GM19395 (cell line): ENCODE measurements around the gene HEATR5A.
"Not testable (repeated sequence)": the region's sequence is repeated elsewhere in the genome, so short reads cannot be mapped to it uniquely, and the experiment has no call there.

Experiments
- ATAC-seq: cut with Tn5 transposase; IDR thresholded peaks from one replicate; pipeline ENCODE4 v1.9.1; 2021; ENCODE audit warnings: mild to moderate bottlenecking, moderate library complexity; ENCODE audit not compliant: unreplicated experiment

The HEATR5A gene

DNA sequence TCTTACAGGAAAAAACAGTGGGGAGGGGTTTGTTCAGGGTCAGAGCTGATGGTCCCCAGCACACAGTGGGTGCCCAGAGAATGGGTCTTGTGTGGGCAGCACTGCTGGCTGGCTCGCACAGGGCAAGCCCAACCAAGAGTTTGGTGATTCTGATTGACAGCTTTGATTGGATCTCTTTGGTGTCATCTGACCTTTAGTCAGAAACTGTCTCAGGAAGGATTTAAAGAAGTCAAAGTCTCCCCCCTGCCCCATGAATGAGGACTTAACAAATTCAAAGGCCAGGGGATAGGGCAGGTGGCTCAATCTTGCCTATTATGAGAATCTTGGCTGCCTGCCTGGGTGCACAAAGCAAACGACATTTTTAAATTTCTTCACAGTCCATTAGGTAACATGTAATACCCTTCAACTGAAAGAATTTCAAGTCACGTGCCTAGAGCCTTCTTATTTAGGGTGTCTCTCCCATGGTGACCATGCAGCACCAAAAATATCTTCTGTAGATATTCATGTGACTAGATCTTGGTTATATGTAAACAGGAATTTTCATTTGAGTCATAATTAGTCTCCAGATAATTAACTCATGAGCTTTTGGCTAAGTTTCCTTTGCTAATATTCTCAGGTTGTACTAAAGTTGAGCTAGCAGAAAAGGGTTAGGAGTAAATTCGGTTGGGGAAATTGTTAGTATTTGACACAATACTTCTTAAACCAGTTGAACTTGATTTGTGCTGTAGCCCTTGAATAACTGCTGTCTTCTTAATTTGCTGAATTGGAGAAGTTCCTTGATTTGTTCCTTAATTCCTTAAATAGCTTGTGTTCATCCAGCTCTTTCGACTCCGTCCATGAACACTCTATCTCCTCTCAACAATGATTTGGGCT is 158.3 kb downstream of the HEATR5A start:
- no peak for ATAC-seq

DNA sequence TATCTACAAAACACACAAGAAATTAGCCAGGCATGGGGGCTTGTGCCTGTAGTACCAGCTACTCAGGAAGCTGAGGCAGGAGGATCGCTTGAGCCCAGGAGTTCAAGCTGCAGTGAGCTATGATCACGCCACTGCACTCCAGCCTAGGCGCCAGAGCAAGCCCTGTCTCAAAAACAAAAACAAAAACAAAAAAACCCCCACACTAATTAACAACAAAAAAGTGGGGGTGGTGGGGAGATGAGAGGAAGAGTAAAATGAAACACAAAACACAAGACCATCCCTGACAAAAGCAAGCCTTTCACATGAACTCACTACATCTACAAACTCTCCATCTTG is 158.9 kb downstream of the HEATR5A start:
- ATAC-seq = no peak

- not testable (repeated sequence) for ATAC-seq
These were observed 161.3 kb downstream of the HEATR5A start for GRCh38 chr14:31259040-31259435.

DNA sequence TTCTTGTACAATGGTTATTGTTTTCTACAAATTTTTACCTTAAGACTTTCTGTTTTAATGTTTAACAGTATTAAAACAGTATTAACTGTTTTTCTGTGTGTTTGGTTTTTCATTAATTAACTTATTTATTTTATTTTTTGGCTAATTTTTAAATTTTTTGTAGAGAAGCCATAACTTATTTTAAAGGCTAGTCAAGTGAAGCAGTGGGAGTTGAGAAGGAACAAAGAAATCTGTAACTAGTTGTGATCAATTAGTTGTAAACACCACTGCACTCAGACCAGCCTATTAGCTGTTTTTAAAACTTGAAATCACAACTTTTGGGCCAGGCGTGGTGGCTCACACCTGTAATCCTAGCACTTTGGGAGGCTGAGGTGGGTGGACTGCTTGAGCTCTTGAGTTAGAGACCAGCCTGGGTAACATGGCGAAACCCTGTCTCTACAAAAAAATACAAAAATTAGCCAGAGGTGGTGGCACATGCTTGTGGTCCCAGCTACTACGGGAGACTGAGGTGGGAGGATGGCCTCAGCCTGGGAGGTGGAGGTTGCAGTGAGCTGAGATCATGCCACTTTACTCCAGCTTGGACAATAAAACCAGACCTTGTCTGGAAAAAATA is 161.8 kb downstream of the HEATR5A start:
- no peak for ATAC-seq

DNA sequence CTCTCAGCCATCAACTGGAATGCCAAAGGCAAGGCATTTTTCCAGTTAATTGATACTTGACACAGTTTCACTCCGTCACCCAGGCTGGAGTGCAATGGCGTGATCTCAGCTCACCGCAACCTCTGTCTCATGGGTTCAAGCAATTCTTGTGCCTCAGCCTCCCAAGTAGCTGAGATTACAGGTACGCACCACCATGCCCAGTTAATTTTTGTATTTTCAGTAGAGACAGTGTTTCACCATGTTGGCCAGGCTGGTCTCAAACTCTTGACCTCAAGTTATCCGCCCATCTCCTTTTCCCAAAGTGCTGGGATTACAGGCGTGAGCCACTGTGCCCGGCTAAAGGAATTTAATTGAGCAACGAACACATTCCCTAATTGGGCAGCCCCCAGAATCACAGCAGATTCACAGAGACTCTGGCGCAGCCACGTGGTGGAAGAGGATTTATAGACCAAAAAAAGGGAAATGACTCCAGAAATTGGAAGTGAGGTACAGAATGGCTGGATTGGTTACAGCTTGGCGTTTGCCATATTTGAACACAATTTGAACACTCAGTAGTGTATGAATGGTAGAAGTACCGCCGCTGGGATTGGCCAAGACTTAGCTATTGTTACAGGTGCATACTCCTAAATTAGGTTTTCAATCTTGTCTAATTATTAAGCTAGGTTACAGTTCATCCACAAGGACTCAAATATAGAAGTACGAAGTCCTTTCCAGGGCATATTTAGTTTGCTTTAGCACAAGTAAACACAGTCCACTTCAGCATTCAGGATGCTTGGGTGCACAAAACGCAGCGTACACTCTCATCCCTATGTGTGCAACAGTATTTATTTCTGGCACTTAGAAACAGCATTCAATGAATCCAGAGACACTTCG is 162.6 kb downstream of the HEATR5A start:
- ATAC-seq = not testable (repeated sequence)

DNA sequence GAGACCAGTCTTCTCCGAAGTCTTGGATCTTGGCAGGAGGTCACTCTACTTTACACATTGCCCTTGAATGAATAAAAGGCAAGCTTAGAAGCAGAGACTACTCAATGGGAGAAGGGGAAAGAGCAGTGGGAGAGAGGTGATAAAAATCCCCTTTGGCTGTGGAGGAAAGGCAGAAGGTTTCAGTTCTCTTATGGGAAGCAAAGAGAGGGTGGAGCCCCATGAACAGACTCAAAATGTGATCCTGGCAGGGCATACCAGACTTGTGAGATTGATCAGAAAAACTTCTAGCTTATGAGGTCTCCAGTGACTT is 163.2 kb downstream of the HEATR5A start:
- no peak for ATAC-seq

DNA sequence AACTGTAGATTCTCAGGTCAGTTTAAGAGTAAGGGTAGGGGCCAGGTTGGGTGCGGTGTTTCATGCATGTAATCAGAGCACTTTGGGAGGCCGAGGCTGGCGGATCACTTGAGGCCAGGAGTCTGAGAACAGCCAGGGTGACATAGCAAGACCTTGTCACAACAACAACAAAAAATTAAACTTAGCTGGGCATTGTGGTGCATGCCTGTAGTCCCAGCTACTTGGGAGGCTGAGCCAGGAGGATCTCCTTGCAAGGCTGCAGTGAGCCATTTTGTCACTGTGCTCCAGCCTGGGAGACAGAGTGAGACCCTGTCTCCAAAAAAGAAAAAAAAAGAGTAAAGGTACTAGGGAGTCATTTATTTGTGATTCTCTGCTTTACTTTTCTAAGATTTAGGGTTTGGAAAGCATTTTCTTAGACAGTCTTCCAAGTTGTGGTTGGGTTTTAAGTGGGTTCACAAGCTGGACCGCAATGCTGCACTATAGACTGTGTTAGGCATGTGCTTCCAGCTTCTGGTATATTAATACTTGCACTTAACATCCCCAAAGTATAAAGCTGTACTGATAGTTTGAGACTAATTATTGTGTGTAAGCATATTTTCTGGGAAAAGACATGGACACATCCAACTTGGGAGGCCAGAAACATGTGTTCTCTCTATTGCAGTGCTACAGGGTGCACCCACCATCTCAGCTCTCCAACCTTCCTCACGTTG is 163.7 kb downstream of the HEATR5A start:
- no peak for ATAC-seq

GRCh38 chr14:31255918-31256317 is 164.4 kb downstream of the HEATR5A start:
- not testable (repeated sequence) for ATAC-seq

GRCh38 chr14:31255286-31255685 is 165.1 kb downstream of the HEATR5A start:
- ATAC-seq = no peak

DNA sequence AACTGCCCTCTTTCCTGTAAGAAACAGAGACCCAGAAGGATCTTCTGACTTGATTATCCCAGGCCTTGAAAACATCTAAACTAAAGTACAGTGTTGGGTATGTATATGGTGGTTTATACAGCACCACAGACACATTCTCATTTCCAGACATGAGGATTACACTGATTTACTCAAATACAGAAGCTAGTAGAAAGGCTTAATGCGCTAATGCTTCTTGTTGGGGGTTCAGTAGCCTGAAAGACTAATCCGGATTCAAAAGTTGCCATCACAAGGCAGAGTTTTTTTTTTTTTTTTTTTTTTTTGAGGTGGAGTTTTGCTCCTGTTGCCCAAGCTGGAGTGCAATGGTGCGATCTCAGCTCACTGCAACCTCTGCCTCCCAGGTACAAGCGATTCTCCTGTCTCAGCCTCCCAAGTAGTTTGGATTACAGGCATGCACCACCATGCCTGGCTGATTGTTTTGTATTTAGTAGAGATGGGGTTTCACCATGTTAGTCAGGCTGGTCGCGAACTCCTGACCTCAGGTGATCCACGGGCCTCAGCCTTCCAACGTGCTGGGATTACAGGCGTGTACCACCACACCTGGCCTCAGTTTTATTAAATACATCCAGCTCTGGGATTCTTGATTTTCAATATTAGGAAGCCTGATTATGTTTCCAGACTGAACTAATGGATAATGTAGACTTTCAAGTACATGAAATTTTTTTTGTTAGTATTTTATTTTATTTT is 166.4 kb downstream of the HEATR5A start:
- ATAC-seq = no peak

- no peak for ATAC-seq
These were observed 167.5 kb downstream of the HEATR5A start for GRCh38 chr14:31252865-31253264.

DNA sequence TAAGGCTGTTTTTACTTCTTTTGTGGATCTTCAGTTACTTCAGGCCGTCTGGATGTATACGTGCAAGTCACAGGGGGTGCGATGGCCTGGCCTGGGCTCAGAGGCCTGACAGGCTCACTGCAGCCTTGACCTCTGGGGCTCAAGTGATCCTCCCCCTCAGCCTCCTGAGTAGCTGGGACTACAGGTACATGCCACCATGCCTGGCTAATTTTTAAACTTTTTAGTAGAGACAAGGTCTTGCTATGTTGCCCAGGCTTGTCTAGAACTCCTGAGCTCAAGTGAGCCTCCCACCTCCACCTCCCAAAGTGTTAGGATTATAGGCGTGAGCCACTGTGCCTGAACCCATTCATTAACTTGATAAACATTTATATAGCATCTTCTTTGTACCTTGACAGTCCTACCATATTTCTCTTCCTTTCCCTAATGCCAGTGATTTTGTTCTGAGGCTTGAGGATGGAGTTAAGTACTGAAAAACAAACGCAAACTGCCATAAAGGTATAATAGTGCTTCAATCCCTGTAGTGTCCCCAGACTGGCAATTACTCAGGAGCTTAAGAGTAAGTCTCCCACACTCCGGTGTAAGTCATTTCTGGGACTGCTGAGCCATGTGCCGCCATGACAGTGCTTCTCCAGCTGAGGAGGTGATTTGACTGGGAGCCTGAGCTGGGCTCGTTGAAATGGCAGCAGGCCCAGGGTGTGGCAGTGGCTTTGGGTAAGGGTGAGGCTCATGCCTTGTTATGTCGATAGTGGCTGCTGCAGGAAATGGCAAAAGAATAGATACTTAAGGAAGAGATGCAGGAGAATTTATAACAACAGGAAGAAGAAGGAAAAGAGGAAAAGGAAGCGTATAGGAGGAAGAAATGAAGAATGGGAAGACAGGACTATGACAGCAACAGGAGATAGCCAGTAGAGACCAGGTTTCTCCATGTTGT is 169.1 kb downstream of the HEATR5A start:
- no peak for ATAC-seq

DNA sequence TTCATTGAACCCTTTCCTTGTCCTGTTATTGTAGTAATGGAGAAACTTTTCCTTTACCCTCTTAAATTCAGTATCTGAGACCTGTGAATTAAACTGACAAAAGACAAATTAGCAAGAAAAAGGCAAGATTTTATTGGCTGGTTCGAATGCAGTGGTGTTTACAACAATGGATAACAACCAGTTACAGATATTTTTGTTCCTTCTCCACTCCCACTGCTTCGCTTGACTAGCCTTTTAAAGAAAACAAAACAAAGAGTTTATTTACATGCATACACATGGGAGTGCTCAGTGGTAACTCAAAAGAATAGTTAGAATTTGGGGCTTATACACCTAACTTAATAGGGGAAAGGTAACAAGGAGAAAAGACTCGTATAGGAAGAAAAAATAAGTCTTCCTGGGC is 175.7 kb downstream of the HEATR5A start:
- no peak for ATAC-seq

GRCh38 chr14:31243860-31244259 is 176.5 kb downstream of the HEATR5A start:
- ATAC-seq = no peak

- ATAC-seq = not testable (repeated sequence)
These were observed 178.0 kb downstream of the HEATR5A start for GRCh38 chr14:31242161-31242940.
